OCI-LY1 (cell line): Measurements from ENCODE around the gene DGCR2.

Source experiments
- EZH2 ChIP-seq: fragments of 200-600 bp; sonication (generic), shearing (Covaris generic); IDR thresholded peaks from 2 replicates; pipeline ENCODE4 v1.8.0; 2017; ENCODE audit warnings: borderline replicate concordance, mixed run types, mild to moderate bottlenecking, antibody characterized with exemption, low read length, moderate library complexity, mixed read lengths
- TF ChIP-seq, protein P1 (sequence below): fragments of 200-600 bp; sonication (generic), shearing (Covaris generic); IDR thresholded peaks from 2 replicates; pipeline ENCODE4 v1.5.1; 2017; ENCODE audit warnings: mild to moderate bottlenecking, antibody characterized with exemption, low read length, moderate library complexity, mixed read lengths

DNA sequence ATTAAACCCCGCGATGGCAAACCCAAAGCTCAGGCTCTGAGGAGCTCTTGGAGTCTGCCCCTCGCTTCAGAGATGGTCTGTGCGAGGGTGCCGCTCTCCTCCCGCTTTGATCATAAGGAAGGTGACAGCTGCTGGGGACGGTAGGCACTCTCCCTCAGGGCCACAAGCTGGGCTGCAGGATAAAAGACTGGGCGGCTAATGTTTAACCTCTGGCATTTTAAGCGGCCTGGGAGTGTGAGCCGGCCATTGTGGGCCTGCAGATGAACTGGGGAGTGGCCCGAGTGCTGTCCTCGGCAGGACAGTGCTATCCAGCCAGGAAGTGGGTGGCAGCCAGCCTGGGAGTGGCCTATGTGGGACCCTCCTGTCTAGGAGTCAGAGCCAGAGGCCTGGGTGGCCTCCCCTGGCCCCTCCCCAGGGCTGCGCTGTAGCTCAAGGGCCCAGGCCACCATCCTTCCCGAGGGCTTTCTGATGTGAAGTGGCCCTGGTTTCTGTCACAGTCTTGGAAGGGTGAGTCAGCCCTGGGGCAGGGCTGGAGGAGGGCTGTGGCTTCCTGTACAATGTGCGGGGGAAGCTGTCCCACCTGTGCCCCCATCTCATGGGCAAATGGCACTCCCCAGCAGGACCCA is 127.4 kb downstream of the DGCR2 start:
- TF ChIP-seq, protein P1, sequence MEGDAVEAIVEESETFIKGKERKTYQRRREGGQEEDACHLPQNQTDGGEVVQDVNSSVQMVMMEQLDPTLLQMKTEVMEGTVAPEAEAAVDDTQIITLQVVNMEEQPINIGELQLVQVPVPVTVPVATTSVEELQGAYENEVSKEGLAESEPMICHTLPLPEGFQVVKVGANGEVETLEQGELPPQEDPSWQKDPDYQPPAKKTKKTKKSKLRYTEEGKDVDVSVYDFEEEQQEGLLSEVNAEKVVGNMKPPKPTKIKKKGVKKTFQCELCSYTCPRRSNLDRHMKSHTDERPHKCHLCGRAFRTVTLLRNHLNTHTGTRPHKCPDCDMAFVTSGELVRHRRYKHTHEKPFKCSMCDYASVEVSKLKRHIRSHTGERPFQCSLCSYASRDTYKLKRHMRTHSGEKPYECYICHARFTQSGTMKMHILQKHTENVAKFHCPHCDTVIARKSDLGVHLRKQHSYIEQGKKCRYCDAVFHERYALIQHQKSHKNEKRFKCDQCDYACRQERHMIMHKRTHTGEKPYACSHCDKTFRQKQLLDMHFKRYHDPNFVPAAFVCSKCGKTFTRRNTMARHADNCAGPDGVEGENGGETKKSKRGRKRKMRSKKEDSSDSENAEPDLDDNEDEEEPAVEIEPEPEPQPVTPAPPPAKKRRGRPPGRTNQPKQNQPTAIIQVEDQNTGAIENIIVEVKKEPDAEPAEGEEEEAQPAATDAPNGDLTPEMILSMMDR = no peak
- TF ChIP-seq EZH2 = no peak
